ENCODE results near the gene HDAC11.

GRCh38 chr3:13487403-13487802 lies 7.3 kb downstream of the HDAC11 start:
- no peak for TF ChIP-seq CTCF (IDR thresholded peaks at IDR 0.05; ENCODE audit: insufficient read depth, low read length)
- TF ChIP-seq POLR2AphosphoS5 (IDR thresholded peaks at IDR 0.05; ENCODE audit: low read depth): no peak

Data from HL-60 (cell line).